Measurements from ENCODE around the gene ICAM2.

GRCh38 chr17:64063766-64064224 is 43.4 kb upstream of the ICAM2 start:
- TF ChIP-seq ZFP30 (CRISPR knock-in tag; IDR thresholded peaks at IDR 0.05) = no peak
- TF ChIP-seq TOX (CRISPR knock-in tag; IDR thresholded peaks at IDR 0.05; ENCODE audit: borderline replicate concordance) = no peak
- TF ChIP-seq TSHZ2 (CRISPR knock-in tag; IDR thresholded peaks at IDR 0.05) = no peak
- no peak for TF ChIP-seq SNAI2 (CRISPR knock-in tag; IDR thresholded peaks at IDR 0.05)
- TF ChIP-seq ESRRG (CRISPR knock-in tag; IDR thresholded peaks at IDR 0.05) = no peak
- no peak for TF ChIP-seq PATZ1 (CRISPR knock-in tag; IDR thresholded peaks at IDR 0.05; ENCODE audit: borderline replicate concordance)
- TF ChIP-seq ARNTL (CRISPR knock-in tag; IDR thresholded peaks at IDR 0.05; ENCODE audit: borderline replicate concordance, low read depth) = no peak

Data from SK-N-SH treated with all-trans-retinoic acid at 6 μM for 48 hours (cell line).